HEK293 (cell line): ENCODE results near the gene TBC1D24.

Experiments used
- CTCF ChIA-PET: fragments of 350-600 bp; formaldehyde crosslinking; extraction: SDS; loops from one replicate; lab custom pipeline; 2021; ENCODE audit warnings: antibody characterized with exemption; lab: Yijun Ruan, JAX
- POLR2A ChIA-PET: fragments of 300-600 bp; formaldehyde crosslinking; extraction: SDS; loops from one replicate; lab custom pipeline; 2020; ENCODE audit warnings: antibody characterized with exemption, inconsistent platforms; lab: Yijun Ruan, JAX
- H3K27ac ChIP-seq: fragments of 200-500 bp; sonication (Bioruptor generic); 2 replicates; pipeline ENCODE4 v1.5.1; 2014; ENCODE audit warnings: low read depth, low read length, control low read depth, inconsistent platforms; ENCODE audit errors: extremely low read depth
- H3K36me3 ChIP-seq, 2 experiments: fragments of 200-500 bp in 1 of 2; sonication (Bioruptor generic) in 1 of 2; 1 replicate in 1 of 2; 2 replicates in 1 of 2; pipeline ENCODE4 v1.5.1; 2014 to 2017; ENCODE audit warnings: inconsistent platforms in 2 of 2, low read length in 2 of 2; ENCODE audit not compliant: control insufficient read depth in 2 of 2, insufficient read depth in 1 of 2
- H3K4me1 ChIP-seq: fragments of 200-500 bp; sonication (Bioruptor generic); 2 replicates; pipeline ENCODE4 v1.5.1; 2014; ENCODE audit warnings: mild to moderate bottlenecking, low read length, inconsistent platforms; ENCODE audit not compliant: control insufficient read depth, insufficient read depth
- H3K4me3 ChIP-seq: 2 replicates; pipeline ENCODE4 v1.5.1; 2011; ENCODE audit warnings: low read depth, mild to moderate bottlenecking, control low read depth, low read length, moderate library complexity
- H3K9me3 ChIP-seq: fragments of 200-500 bp; sonication (Bioruptor generic); 2 replicates; pipeline ENCODE4 v1.5.1; 2014; ENCODE audit warnings: low read depth, low read length, inconsistent platforms; ENCODE audit not compliant: control insufficient read depth, insufficient read depth
- BCL11B ChIP-seq: fragments of 450-650 bp; formaldehyde crosslinking; IDR thresholded peaks from 2 replicates; pipeline ENCODE4 v1.5.1; 2016; ENCODE audit warnings: low read depth, missing biosample characterization, missing genetic modification characterization
- HOXA7 ChIP-seq: sonication (generic); formaldehyde crosslinking; IDR thresholded peaks from 2 replicates; pipeline ENCODE4 v1.8.1; 2022; ENCODE audit warnings: missing genetic modification reagents, borderline replicate concordance
- KLF1 ChIP-seq: fragments of 450-650 bp; formaldehyde crosslinking; IDR thresholded peaks from 2 replicates; pipeline ENCODE4 v1.5.1; 2016; ENCODE audit warnings: missing biosample characterization, missing genetic modification characterization
- OSR2 ChIP-seq: fragments of 450-650 bp; formaldehyde crosslinking; IDR thresholded peaks from 2 replicates; pipeline ENCODE4 v1.5.1; 2016; ENCODE audit warnings: missing biosample characterization, missing genetic modification characterization
- SCRT2 ChIP-seq: fragments of 450-650 bp; formaldehyde crosslinking; IDR thresholded peaks from 2 replicates; pipeline ENCODE4 v1.5.1; 2016; ENCODE audit warnings: missing biosample characterization, missing genetic modification characterization
- ZBTB8A ChIP-seq: fragments of 450-650 bp; formaldehyde crosslinking; IDR thresholded peaks from 2 replicates; pipeline ENCODE4 v1.5.1; 2016; ENCODE audit warnings: missing biosample characterization, missing genetic modification characterization
- ZEB2 ChIP-seq: fragments of 450-650 bp; formaldehyde crosslinking; IDR thresholded peaks from 2 replicates; pipeline ENCODE4 v1.5.1; 2016; ENCODE audit warnings: missing biosample characterization, missing genetic modification characterization
- ZIC2 ChIP-seq: fragments of 450-650 bp; formaldehyde crosslinking; IDR thresholded peaks from 2 replicates; pipeline ENCODE4 v1.5.1; 2016; ENCODE audit warnings: missing biosample characterization, missing genetic modification characterization
- ZNF114 ChIP-seq: fragments of 450-650 bp; formaldehyde crosslinking; IDR thresholded peaks from 2 replicates; pipeline ENCODE4 v1.5.0; 2017; ENCODE audit warnings: missing biosample characterization, missing genetic modification characterization
- ZNF140 ChIP-seq: fragments of 450-650 bp; formaldehyde crosslinking; IDR thresholded peaks from 2 replicates; pipeline ENCODE4 v1.5.1; 2016; ENCODE audit warnings: missing biosample characterization, missing genetic modification characterization
- ZNF146 ChIP-seq: fragments of 450-650 bp; formaldehyde crosslinking; IDR thresholded peaks from 2 replicates; pipeline ENCODE4 v1.5.1; 2016; ENCODE audit warnings: missing biosample characterization, missing genetic modification characterization
- ZNF184 ChIP-seq: fragments of 450-650 bp; IDR thresholded peaks from 2 replicates; pipeline ENCODE4 v1.5.1; 2018; ENCODE audit warnings: missing biosample characterization, mild to moderate bottlenecking, missing genetic modification characterization
- ZNF214 ChIP-seq: fragments of 450-650 bp; formaldehyde crosslinking; IDR thresholded peaks from 2 replicates; pipeline ENCODE4 v1.5.1; 2017; ENCODE audit warnings: missing biosample characterization, mild to moderate bottlenecking, missing genetic modification characterization, borderline replicate concordance
- ZNF23 ChIP-seq: fragments of 450-650 bp; formaldehyde crosslinking; IDR thresholded peaks from 2 replicates; pipeline ENCODE4 v1.5.1; 2016; ENCODE audit warnings: missing biosample characterization, missing genetic modification characterization, borderline replicate concordance
- ZNF423 ChIP-seq: fragments of 450-650 bp; formaldehyde crosslinking; IDR thresholded peaks from 2 replicates; pipeline ENCODE4 v1.5.1; 2016; ENCODE audit warnings: missing biosample characterization, missing genetic modification characterization
- ZNF585B ChIP-seq: fragments of 450-650 bp; formaldehyde crosslinking; IDR thresholded peaks from 2 replicates; pipeline ENCODE4 v1.5.1; 2016; ENCODE audit warnings: missing biosample characterization, missing genetic modification characterization
- ZNF626 ChIP-seq: fragments of 450-650 bp; sonication (Bioruptor Pico); formaldehyde crosslinking; IDR thresholded peaks from 2 replicates; pipeline ENCODE4 v1.5.1; 2018; ENCODE audit warnings: missing biosample characterization, missing genetic modification characterization, inconsistent platforms
- ZNF670 ChIP-seq: fragments of 450-650 bp; formaldehyde crosslinking; IDR thresholded peaks from 2 replicates; pipeline ENCODE4 v1.5.1; 2016; ENCODE audit warnings: missing biosample characterization, missing genetic modification characterization, low read depth
- ZNF76 ChIP-seq: fragments of 450-650 bp; formaldehyde crosslinking; IDR thresholded peaks from 2 replicates; pipeline ENCODE4; 2016; ENCODE audit warnings: low read depth, missing biosample characterization, missing genetic modification characterization, borderline replicate concordance
- ZNF777 ChIP-seq: fragments of 450-650 bp; formaldehyde crosslinking; IDR thresholded peaks from 2 replicates; pipeline ENCODE4 v1.5.1; 2017; ENCODE audit warnings: missing biosample characterization, missing genetic modification characterization, borderline replicate concordance
- ZXDB ChIP-seq: fragments of 450-650 bp; formaldehyde crosslinking; IDR thresholded peaks from 2 replicates; pipeline ENCODE4 v1.5.1; 2016; ENCODE audit warnings: missing biosample characterization, missing genetic modification characterization
- TF ChIP-seq, protein P1 (sequence below): fragments of 450-650 bp; formaldehyde crosslinking; IDR thresholded peaks from 2 replicates; pipeline ENCODE4 v1.5.1; 2017; ENCODE audit warnings: missing biosample characterization, mild to moderate bottlenecking, missing genetic modification characterization, moderate library complexity
- TF ChIP-seq, protein P2 (sequence below): fragments of 450-650 bp; formaldehyde crosslinking; IDR thresholded peaks from 2 replicates; pipeline ENCODE4 v1.5.1; 2016; ENCODE audit warnings: missing biosample characterization, missing genetic modification characterization, low read depth
- TF ChIP-seq, protein P3 (sequence below): fragments of 450-650 bp; formaldehyde crosslinking; IDR thresholded peaks from 2 replicates; pipeline ENCODE4 v1.5.1; 2017; ENCODE audit warnings: missing biosample characterization, missing genetic modification characterization
- TF ChIP-seq, protein P4 (sequence below): fragments of 450-650 bp; formaldehyde crosslinking; IDR thresholded peaks from 2 replicates; pipeline ENCODE4 v1.5.1; 2016; ENCODE audit warnings: missing biosample characterization, missing genetic modification characterization
- TF ChIP-seq, protein P5 (sequence below): fragments of 450-650 bp; formaldehyde crosslinking; IDR thresholded peaks from 2 replicates; pipeline ENCODE4 v1.5.1; 2016; ENCODE audit warnings: missing biosample characterization, missing genetic modification characterization

TBC1D24 gene

DNA sequence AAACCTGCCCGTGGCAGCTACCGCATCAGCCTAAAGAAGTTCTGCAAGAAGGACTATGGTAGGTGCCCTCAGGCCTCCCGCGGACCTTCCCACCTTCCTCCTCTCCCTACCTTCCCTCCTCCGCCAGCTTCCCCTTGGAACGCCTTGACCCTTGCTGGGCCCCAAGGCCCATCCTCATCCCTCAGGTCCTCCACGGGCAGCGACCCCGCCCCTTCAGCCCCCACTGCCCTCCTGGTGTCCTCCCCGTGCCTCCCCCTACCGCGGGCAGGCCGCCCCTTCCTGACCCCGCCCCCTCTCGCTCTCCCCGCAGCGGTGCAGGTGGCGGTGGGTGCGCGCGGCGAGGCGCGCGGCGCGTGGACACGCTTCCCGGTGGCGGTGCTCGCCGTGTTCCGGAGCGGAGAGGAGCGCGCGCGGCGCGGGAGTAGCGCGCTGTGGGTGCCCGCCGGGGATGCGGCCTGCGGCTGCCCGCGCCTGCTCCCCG, 1.4 kb upstream of the TBC1D24 start (continued):
- TF ChIP-seq ZNF184 (no peak), HOXA7 (no peak), ZNF214 (tag by site-specific recombination) (no peak), ZNF626 (tag by site-specific recombination) (no peak), ZNF23 (tag by site-specific recombination) (no peak), OSR2 (tag by site-specific recombination) (peak; percentile 59), ZIC2 (tag by site-specific recombination) (peak; percentile 82), ZNF146 (tag by site-specific recombination) (no peak), ZNF76 (tag by site-specific recombination) (peak; percentile 87), ZNF670 (no peak), ZXDB (tag by site-specific recombination) (peak; percentile 59), SCRT2 (tag by site-specific recombination) (no peak), ZNF140 (tag by site-specific recombination) (no peak)
- TF ChIP-seq, protein P1, sequence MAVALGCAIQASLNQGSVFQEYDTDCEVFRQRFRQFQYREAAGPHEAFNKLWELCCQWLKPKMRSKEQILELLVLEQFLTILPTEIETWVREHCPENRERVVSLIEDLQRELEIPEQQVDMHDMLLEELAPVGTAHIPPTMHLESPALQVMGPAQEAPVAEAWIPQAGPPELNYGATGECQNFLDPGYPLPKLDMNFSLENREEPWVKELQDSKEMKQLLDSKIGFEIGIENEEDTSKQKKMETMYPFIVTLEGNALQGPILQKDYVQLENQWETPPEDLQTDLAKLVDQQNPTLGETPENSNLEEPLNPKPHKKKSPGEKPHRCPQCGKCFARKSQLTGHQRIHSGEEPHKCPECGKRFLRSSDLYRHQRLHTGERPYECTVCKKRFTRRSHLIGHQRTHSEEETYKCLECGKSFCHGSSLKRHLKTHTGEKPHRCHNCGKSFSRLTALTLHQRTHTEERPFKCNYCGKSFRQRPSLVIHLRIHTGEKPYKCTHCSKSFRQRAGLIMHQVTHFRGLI (tag by site-specific recombination): no peak
- TF ChIP-seq, protein P2, sequence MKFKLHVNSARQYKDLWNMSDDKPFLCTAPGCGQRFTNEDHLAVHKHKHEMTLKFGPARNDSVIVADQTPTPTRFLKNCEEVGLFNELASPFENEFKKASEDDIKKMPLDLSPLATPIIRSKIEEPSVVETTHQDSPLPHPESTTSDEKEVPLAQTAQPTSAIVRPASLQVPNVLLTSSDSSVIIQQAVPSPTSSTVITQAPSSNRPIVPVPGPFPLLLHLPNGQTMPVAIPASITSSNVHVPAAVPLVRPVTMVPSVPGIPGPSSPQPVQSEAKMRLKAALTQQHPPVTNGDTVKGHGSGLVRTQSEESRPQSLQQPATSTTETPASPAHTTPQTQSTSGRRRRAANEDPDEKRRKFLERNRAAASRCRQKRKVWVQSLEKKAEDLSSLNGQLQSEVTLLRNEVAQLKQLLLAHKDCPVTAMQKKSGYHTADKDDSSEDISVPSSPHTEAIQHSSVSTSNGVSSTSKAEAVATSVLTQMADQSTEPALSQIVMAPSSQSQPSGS: no peak
- TF ChIP-seq, protein P3, sequence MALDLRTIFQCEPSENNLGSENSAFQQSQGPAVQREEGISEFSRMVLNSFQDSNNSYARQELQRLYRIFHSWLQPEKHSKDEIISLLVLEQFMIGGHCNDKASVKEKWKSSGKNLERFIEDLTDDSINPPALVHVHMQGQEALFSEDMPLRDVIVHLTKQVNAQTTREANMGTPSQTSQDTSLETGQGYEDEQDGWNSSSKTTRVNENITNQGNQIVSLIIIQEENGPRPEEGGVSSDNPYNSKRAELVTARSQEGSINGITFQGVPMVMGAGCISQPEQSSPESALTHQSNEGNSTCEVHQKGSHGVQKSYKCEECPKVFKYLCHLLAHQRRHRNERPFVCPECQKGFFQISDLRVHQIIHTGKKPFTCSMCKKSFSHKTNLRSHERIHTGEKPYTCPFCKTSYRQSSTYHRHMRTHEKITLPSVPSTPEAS (tag by site-specific recombination): no peak
- TF ChIP-seq, protein P4, sequence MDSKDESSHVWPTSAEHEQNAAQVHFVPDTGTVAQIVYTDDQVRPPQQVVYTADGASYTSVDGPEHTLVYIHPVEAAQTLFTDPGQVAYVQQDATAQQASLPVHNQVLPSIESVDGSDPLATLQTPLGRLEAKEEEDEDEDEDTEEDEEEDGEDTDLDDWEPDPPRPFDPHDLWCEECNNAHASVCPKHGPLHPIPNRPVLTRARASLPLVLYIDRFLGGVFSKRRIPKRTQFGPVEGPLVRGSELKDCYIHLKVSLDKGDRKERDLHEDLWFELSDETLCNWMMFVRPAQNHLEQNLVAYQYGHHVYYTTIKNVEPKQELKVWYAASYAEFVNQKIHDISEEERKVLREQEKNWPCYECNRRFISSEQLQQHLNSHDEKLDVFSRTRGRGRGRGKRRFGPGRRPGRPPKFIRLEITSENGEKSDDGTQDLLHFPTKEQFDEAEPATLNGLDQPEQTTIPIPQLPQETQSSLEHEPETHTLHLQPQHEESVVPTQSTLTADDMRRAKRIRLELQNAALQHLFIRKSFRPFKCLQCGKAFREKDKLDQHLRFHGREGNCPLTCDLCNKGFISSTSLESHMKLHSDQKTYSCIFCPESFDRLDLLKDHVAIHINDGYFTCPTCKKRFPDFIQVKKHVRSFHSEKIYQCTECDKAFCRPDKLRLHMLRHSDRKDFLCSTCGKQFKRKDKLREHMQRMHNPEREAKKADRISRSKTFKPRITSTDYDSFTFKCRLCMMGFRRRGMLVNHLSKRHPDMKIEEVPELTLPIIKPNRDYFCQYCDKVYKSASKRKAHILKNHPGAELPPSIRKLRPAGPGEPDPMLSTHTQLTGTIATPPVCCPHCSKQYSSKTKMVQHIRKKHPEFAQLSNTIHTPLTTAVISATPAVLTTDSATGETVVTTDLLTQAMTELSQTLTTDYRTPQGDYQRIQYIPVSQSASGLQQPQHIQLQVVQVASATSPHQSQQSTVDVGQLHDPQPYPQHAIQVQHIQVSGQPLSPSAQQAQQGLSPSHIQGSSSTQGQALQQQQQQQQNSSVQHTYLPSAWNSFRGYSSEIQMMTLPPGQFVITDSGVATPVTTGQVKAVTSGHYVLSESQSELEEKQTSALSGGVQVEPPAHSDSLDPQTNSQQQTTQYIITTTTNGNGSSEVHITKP: peak; percentile 55; the same call in 1 of the 2 replicates

DNA sequence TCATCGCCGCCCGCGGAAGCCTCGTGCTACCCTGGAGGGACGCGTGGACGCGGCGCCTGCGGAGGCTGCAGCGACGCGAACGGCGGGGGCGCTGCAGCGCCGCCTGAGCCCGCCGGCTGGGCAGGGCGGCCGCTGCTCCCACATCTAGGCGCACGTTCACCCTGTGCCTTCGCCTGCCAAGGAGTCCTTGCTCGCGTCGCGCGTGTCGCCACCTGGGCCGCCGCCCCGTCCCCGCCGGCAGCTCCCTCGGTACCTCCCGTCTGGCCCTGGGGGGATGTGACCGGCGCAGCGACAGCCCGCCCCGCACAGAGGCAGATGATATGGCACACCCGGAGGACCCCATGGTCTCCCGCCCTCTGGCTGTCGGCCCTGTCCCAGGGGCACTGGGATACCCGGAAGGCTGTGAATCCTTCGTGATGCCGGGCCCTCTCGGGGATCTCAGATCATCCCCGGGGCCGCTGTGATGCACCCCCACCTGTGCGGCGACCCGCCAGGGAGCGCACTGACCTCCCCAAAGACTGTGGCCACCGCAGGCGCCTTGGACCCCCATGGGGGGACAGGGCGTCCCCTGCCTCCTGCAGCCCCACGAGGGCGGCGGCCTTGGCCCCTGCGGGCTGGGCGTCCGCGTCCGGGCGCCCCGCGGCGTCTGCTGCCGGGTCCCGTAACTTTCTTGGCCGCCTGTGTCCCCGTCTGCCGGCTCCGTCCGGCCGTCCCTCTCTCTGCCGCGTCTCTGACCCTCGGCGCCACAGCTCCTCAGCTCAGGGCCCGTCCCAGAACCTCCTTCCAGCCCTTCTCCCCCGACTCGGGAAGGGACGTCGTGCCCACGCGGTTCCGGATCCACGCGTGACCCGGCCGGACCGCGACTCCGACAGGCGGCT, 689 bp upstream of the TBC1D24 start:
- peak overlapping the region; percentile 79 for H3K27ac ChIP-seq
- no peaks in the 10 kb centered on the region for H3K9me3 ChIP-seq
- ChIA-PET POLR2A (interaction anchor here (0.7 to 1.7 kb wide), 8 partner anchors 14 to 223 kb away, joined by 3 to 10 read pairs (median 4); partner anchors contain the start of gene ECI1), CTCF (interaction anchor here (0.6 to 1.2 kb wide), 2 partner anchors 27 to 38 kb away, joined by 3 to 4 read pairs; no protein-coding TSS in a partner anchor)
- peaks cover 0 to 2% of the 10 kb centered on the region in 2 experiments; a peak in 1 of 3 replicates for H3K36me3 ChIP-seq
- peaks cover 15% of the 10 kb centered on the region for H3K4me1 ChIP-seq
- peak overlapping the region; percentile 63 for H3K4me3 ChIP-seq
- peak; percentile 94 for TF ChIP-seq ZIC2 (tag by site-specific recombination)
- no peak for TF ChIP-seq ZNF114 (tag by site-specific recombination)
- 0 out of 2 replicates have a peak, but pooled peaks have one; percentile 8 for TF ChIP-seq ZNF585B (tag by site-specific recombination)
- TF ChIP-seq ZEB2 (tag by site-specific recombination): peak; percentile 79
- peak; percentile 95 for TF ChIP-seq BCL11B (tag by site-specific recombination)
- TF ChIP-seq, protein P5, sequence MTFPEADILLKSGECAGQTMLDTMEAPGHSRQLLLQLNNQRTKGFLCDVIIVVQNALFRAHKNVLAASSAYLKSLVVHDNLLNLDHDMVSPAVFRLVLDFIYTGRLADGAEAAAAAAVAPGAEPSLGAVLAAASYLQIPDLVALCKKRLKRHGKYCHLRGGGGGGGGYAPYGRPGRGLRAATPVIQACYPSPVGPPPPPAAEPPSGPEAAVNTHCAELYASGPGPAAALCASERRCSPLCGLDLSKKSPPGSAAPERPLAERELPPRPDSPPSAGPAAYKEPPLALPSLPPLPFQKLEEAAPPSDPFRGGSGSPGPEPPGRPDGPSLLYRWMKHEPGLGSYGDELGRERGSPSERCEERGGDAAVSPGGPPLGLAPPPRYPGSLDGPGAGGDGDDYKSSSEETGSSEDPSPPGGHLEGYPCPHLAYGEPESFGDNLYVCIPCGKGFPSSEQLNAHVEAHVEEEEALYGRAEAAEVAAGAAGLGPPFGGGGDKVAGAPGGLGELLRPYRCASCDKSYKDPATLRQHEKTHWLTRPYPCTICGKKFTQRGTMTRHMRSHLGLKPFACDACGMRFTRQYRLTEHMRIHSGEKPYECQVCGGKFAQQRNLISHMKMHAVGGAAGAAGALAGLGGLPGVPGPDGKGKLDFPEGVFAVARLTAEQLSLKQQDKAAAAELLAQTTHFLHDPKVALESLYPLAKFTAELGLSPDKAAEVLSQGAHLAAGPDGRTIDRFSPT (tag by site-specific recombination): peak; percentile 71
- TF ChIP-seq ZNF777 (tag by site-specific recombination): peak; percentile 23; the same call in 1 of the 2 replicates
- TF ChIP-seq ZBTB8A (tag by site-specific recombination): peak; percentile 96
- 0 out of 2 replicates have a peak, but pooled peaks have one; percentile 30 for TF ChIP-seq ZNF146 (tag by site-specific recombination)
- TF ChIP-seq KLF1: peak; percentile 57
- TF ChIP-seq ZXDB (tag by site-specific recombination): 0 out of 2 replicates have a peak, but pooled peaks have one; percentile 86
- no peak for TF ChIP-seq ZNF423 (tag by site-specific recombination)
